Colonic mucosa (tissue), 4 donors: Measurements from ENCODE around the gene PRKN. TPM values are rescaled to one million over a fixed set of nuclear protein-coding genes. Genes with fewer than 3 reads are reported as not detected.

Experiments
- DNase-seq: peaks from one replicate; pipeline ENCODE4 v3.0.0-alpha.2; 2020
- H3K27ac ChIP-seq: fragments of 200-600 bp; one replicate; pipeline ENCODE4 v1.8.0; 2021
- H3K27me3 ChIP-seq: fragments of 200-600 bp; one replicate; pipeline ENCODE4 v1.8.0; 2021
- H3K36me3 ChIP-seq: fragments of 200-600 bp; one replicate; pipeline ENCODE4 v1.8.0; 2021
- H3K4me1 ChIP-seq: fragments of 200-600 bp; one replicate; pipeline ENCODE4 v1.8.0; 2021; ENCODE audit warnings: mild to moderate bottlenecking
- H3K4me3 ChIP-seq: fragments of 200-600 bp; one replicate; pipeline ENCODE4 v1.8.0; 2021
- H3K9ac ChIP-seq, 2 donors: one replicate each; pipeline ENCODE4 v1.7.0; 2013; ENCODE audit warnings: control low read depth in 2 of 2, low read depth in 2 of 2, low read length in 2 of 2
- H3K9me3 ChIP-seq: fragments of 200-600 bp; one replicate; pipeline ENCODE4 v1.8.0; 2021
- intact Hi-C: fragments of 100-400 bp; cut with DNase I; formaldehyde crosslinking; loops from one replicate; pipeline ENCODE4 v1.14.1; 2022
- total RNA-seq, 2 donors: library from RNA; stranded (reverse); fragmentation: NEBNext Ultra II Directional in 1 of 2; extraction: Animal tissue kit (Norgen Biotek cat#: 25700) in 1 of 2; gene quantifications; one replicate each; pipeline ENCODE4 v1.2.1, GENCODE V29; 2021
- TF ChIP-seq, protein P1 (sequence below): fragments of 200-600 bp; IDR thresholded peaks from one replicate; pipeline ENCODE4 v1.8.0; 2022; ENCODE audit warnings: antibody characterized with exemption, mild to moderate bottlenecking
- donor health status: healthy.
- donor health status: DM: no; HTN: no; CAD: no.
- donor health status: DM: no; HTN: no; CAD: no.

The PRKN gene
- total RNA-seq, 2 donors from 2014 or later: 3.7 to 8.1 TPM

GRCh38 chr6:162178666-162179065 lies 548.9 kb downstream of the PRKN start:
- no peak overlapping the region for H3K9ac ChIP-seq
- no peaks in the 10 kb centered on the region for H3K9me3 ChIP-seq
- intact Hi-C loops: no loop called here
- H3K4me3 ChIP-seq: no peak overlapping the region
- no peaks in the 10 kb centered on the region for H3K36me3 ChIP-seq
- no peak overlapping the region for H3K27ac ChIP-seq
- no peak for DNase-seq
- no peaks in the 10 kb centered on the region for H3K4me1 ChIP-seq
- TF ChIP-seq, protein P1, sequence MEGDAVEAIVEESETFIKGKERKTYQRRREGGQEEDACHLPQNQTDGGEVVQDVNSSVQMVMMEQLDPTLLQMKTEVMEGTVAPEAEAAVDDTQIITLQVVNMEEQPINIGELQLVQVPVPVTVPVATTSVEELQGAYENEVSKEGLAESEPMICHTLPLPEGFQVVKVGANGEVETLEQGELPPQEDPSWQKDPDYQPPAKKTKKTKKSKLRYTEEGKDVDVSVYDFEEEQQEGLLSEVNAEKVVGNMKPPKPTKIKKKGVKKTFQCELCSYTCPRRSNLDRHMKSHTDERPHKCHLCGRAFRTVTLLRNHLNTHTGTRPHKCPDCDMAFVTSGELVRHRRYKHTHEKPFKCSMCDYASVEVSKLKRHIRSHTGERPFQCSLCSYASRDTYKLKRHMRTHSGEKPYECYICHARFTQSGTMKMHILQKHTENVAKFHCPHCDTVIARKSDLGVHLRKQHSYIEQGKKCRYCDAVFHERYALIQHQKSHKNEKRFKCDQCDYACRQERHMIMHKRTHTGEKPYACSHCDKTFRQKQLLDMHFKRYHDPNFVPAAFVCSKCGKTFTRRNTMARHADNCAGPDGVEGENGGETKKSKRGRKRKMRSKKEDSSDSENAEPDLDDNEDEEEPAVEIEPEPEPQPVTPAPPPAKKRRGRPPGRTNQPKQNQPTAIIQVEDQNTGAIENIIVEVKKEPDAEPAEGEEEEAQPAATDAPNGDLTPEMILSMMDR: no peak
- no peaks in the 10 kb centered on the region for H3K27me3 ChIP-seq

DNA sequence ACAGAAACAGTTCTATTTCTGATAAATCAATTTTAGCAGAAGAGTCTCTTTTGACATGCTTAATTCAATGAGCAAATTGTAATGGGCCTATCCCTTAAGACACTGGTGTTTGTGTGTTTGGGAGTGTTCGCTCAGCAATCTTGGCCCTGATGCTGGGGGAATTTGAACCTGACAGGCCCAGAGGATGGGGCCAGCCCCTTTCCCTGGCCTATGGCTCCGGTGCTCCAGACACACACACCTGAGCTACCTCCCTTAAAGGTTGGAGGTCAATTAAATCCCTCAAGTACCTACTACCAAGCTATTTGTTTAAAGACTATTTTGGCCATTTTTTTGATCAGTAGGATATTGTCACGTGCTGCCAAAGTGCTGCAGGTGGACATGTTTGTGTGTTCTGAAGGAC lies 549.3 kb downstream of the PRKN start:
- Histone ChIP-seq H3K27ac (no peak overlapping the region), H3K36me3 (no peaks in the 10 kb centered on the region), H3K9ac (no peak overlapping the region), H3K27me3 (no peaks in the 10 kb centered on the region), H3K4me3 (no peak overlapping the region), H3K4me1 (no peaks in the 10 kb centered on the region), H3K9me3 (no peaks in the 10 kb centered on the region)
- TF ChIP-seq, protein P1: no peak
- intact Hi-C loops: no loop called here
- no peak for DNase-seq

DNA sequence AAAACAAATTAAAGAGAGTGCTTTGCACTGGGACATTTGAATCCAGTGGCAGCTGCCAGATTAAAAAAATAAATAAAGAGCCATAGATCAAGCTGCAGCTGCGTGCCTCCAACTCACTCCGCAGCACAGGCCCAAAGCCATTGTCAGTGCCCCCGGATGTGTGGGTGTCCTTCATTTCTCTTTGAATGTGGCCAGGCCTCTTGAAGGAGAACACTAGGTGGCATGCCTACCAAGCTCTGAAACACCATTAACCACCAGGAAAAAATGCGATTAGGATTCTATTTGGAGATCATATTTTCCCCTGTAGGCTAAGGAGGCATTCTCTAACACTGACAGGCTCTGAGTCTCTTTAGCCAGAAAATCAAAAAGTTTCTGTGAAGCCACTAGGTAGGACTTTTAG lies 549.8 kb downstream of the PRKN start:
- intact Hi-C loops: no loop called here
- Histone ChIP-seq H3K9me3 (no peaks in the 10 kb centered on the region), H3K9ac (no peak overlapping the region), H3K4me1 (no peaks in the 10 kb centered on the region), H3K27ac (no peak overlapping the region), H3K4me3 (no peak overlapping the region), H3K27me3 (no peaks in the 10 kb centered on the region), H3K36me3 (no peaks in the 10 kb centered on the region)
- TF ChIP-seq, protein P1: no peak
- DNase-seq: no peak

GRCh38 chr6:162173466-162173865 lies 554.1 kb downstream of the PRKN start:
- no peaks in the 10 kb centered on the region for H3K36me3 ChIP-seq
- no peaks in the 10 kb centered on the region for H3K4me1 ChIP-seq
- intact Hi-C loops: no loop called here
- H3K9me3 ChIP-seq: no peaks in the 10 kb centered on the region
- H3K27ac ChIP-seq: no peak overlapping the region
- H3K27me3 ChIP-seq: no peaks in the 10 kb centered on the region
- DNase-seq: no peak
- H3K9ac ChIP-seq: no peak overlapping the region
- TF ChIP-seq, protein P1: no peak
- no peak overlapping the region for H3K4me3 ChIP-seq

- no peak for DNase-seq
- Histone ChIP-seq H3K4me1 (no peaks in the 10 kb centered on the region), H3K27ac (no peak overlapping the region), H3K9me3 (no peaks in the 10 kb centered on the region), H3K27me3 (no peaks in the 10 kb centered on the region), H3K4me3 (no peak overlapping the region), H3K9ac (no peak overlapping the region), H3K36me3 (no peaks in the 10 kb centered on the region)
- intact Hi-C loops: no loop called here
- TF ChIP-seq, protein P1: no peak
Observed at GRCh38 chr6:162165479-162165878, 562.1 kb downstream of the PRKN start.
